ENCODE measurements around the gene TMUB2. TPM values are rescaled to one million over a fixed set of nuclear protein-coding genes. Genes with fewer than 3 reads are reported as not detected.

TMUB2 gene
- total and polyA plus RNA-seq, 12 donors, result 16.3 to 37.2 (median 20.1) TPM

DNA sequence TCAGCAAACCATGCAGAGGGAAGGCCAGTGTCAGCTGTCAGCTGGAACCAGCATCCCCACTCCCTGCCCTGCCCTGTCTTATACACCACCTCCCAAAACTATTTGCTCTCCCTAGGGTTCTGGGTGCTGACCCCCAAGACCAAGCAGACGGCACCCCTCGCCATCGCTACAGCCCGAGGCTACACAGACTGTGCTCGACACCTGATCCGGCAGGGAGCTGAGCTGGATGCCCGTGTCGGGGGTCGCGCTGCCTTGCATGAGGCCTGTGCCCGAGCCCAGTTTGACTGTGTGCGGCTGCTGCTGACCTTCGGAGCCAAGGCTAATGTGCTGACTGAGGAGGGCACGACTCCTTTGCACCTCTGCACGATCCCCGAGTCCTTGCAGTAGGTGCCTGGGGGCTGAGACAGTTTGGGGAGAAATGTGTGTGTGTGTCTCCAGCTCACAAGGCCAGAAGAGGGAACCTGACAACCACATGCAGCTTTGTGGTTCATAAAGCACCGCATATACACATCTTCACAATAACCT is 14.8 kb upstream of the TMUB2 start:
- 77 to 78% methylated on average over 17 of the region's 17 CpGs for WGBS, 2 donors
- Histone ChIP-seq H3K4me3 (no peak overlapping the region), H3K27ac (peak overlapping the region in 1 of 10 donors; percentile 89), H3K9me3 (no peaks in the 10 kb centered on the region), H3K4me1 (peaks cover 0 to 33% (median 13%) of the 10 kb centered on the region in 9 donors), H3K27me3 (no peaks in the 10 kb centered on the region), H3K36me3 (peaks cover 0 to 33% (median 0%) of the 10 kb centered on the region in 9 donors)
- intact Hi-C loops (cut with DNase I), result no loop called here
- TF ChIP-seq CTCF (IDR thresholded peaks at IDR 0.05), result no peak
- ATAC-seq (no peak), DNase-seq (no peak)

- WGBS, 2 donors, result 94 to 97% methylated on average over 2 of the region's 2 CpGs
- no peak for DNase-seq
Observed at GRCh38 chr17:44174427-44174826, 12.3 kb upstream of the TMUB2 start.

GRCh38 chr17:44176257-44176656 is 10.5 kb upstream of the TMUB2 start:
- WGBS, 2 donors, result 100% methylated on average over 1 of the region's 1 CpG
- Histone ChIP-seq H3K36me3 (peaks cover 0 to 56% (median 0%) of the 10 kb centered on the region in 9 donors), H3K9me3 (no peaks in the 10 kb centered on the region), H3K27me3 (no peaks in the 10 kb centered on the region), H3K27ac (no peak overlapping the region), H3K4me3 (no peak overlapping the region), H3K4me1 (peaks cover 0 to 10% (median 0%) of the 10 kb centered on the region in 9 donors)
- TF ChIP-seq CTCF (IDR thresholded peaks at IDR 0.05), result no peak
- DNase-seq, result no peak
- ATAC-seq, result no peak
- intact Hi-C loops (cut with DNase I), result no loop called here

More at GRCh38 chr17:44174427-44174826, 12.3 kb upstream of the TMUB2 start:
- peaks cover 0 to 24% (median 8%) of the 10 kb centered on the region in 9 donors for H3K4me1 ChIP-seq
- H3K27me3 ChIP-seq, result no peaks in the 10 kb centered on the region
- no peaks in the 10 kb centered on the region for H3K9me3 ChIP-seq
- no peak for ATAC-seq
- H3K36me3 ChIP-seq, result peaks cover 0 to 56% (median 0%) of the 10 kb centered on the region in 9 donors
- intact Hi-C loops (cut with DNase I), result no loop called here
- no peak for TF ChIP-seq CTCF (IDR thresholded peaks at IDR 0.05)
- H3K27ac ChIP-seq, result no peak overlapping the region
- H3K4me3 ChIP-seq, result no peak overlapping the region

DNA sequence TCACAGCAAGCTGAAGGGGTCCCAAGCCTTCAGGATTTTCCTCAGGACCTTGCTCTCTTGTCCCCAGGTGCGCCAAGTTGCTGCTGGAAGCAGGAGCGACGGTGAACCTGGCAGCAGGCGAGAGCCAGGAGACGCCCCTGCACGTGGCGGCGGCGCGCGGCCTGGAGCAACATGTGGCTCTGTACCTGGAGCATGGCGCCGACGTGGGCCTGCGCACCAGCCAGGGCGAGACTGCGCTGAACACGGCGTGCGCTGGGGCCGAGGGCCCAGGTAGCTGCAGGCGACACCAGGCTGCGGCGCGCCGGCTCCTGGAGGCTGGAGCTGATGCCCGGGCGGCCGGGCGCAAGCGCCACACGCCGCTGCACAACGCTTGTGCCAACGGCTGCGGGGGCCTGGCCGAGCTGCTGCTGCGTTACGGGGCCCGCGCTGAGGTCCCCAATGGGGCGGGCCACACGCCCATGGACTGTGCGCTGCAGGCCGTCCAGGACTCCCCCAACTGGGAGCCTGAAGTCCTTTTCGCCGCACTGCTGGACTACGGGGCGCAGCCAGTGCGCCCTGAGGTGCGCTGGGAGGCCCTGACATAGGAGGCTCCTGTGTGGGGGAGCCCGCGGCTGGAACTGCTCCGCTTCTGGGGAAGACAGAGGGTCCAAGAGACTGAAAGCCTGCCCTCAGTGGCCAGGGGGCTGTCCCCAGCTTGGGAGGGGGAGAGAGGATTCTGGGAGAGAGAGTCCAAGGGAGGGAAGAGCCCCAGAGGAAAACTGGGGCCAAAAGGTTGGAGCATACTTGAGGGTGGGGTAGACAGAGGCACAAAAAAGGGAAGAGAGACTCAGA is 9.9 kb upstream of the TMUB2 start:
- Histone ChIP-seq H3K27me3 (no peaks in the 10 kb centered on the region), H3K27ac (no peak overlapping the region), H3K4me1 (peaks cover 0 to 4% (median 0%) of the 10 kb centered on the region in 9 donors), H3K36me3 (peaks cover 0 to 61% (median 5%) of the 10 kb centered on the region in 9 donors), H3K9me3 (no peaks in the 10 kb centered on the region), H3K4me3 (no peak overlapping the region)
- WGBS, 2 donors, result 93 to 94% methylated on average over 54 of the region's 54 CpGs
- DNase-seq (no peak), ATAC-seq (peak in 4 of 8 donors; percentile 9 to 40 (median 27))
- intact Hi-C loops (cut with DNase I), result no loop called here
- no peak for TF ChIP-seq CTCF (IDR thresholded peaks at IDR 0.05)
